Endothelial cell of umbilical vein (primary cell): ENCODE results near the gene ERBIN. TPM values are rescaled to one million over a fixed set of nuclear protein-coding genes. Genes with fewer than 3 reads are reported as not detected.

Source experiments
- Bru-seq: library from RNA; stranded (reverse); fragments of 400-500 nt; gene quantifications from one replicate; lab custom pipeline; 2021; lab: Mats Ljungman, UMichigan
- BruChase-seq, 2 experiments: library from RNA; stranded (reverse); fragments of 400-500 nt; gene quantifications; one replicate each; lab custom pipeline; 2021; lab: Mats Ljungman, UMichigan
- BruUV-seq: library from RNA; stranded (reverse); fragments of 400-500 nt; replicated peaks from 2 replicates; lab custom pipeline; 2021; lab: Mats Ljungman, UMichigan
- CTCF ChIA-PET: fragments of 300-600, 350-600 bp; sonication (Branson Sonifier 250); formaldehyde crosslinking; loops from one replicate; lab custom pipeline; 2021; ENCODE audit warnings: antibody characterized with exemption, inconsistent platforms; lab: Charles Lee
- POLR2A ChIA-PET: fragments of 300-600, 350-600 bp; sonication (Branson Sonifier 250); formaldehyde crosslinking; loops from one replicate; lab custom pipeline; 2021; ENCODE audit warnings: antibody characterized with exemption, inconsistent platforms; lab: Charles Lee
- DNase-seq: peaks from one replicate; pipeline ENCODE4 v3.0.0-alpha.2; 2011; ENCODE audit warnings: low read depth, low spot score
- FAIRE-seq: peaks from 2 replicates; lab custom pipeline; 2011; peaks lifted over from hg19 to GRCh38; lab: Jason Lieb, UNC
- H2AFZ ChIP-seq: 2 replicates; pipeline ENCODE4 v1.6.0; 2012; ENCODE audit warnings: low read depth, low read length, control low read depth, inconsistent platforms
- H3K27ac ChIP-seq: 2 replicates; pipeline ENCODE4 v1.5.1; 2011; ENCODE audit warnings: low read depth, mild to moderate bottlenecking, control low read depth, low read length, moderate library complexity; ENCODE audit not compliant: insufficient read depth
- H3K27me3 ChIP-seq, 2 experiments: 2 replicates each; pipeline versions ENCODE4 v1.6.0 to v1.6.1; 2011; ENCODE audit warnings: low read length in 2 of 2, mixed read lengths in 1 of 2; ENCODE audit not compliant: control insufficient read depth in 2 of 2, insufficient read depth in 2 of 2
- H3K36me3 ChIP-seq, 2 experiments: 2 replicates in 1 of 2; 3 replicates in 1 of 2; pipeline ENCODE4 v1.5.1; 2011; ENCODE audit warnings: low read length in 2 of 2, mild to moderate bottlenecking in 1 of 2, moderate library complexity in 1 of 2; ENCODE audit not compliant: control insufficient read depth in 2 of 2, insufficient read depth in 2 of 2; ENCODE audit errors: extremely low read depth in 1 of 2
- H3K4me1 ChIP-seq: 3 replicates; pipeline ENCODE4 v1.5.1; 2011; ENCODE audit warnings: mild to moderate bottlenecking, low read length; ENCODE audit not compliant: control insufficient read depth, insufficient read depth; ENCODE audit errors: extremely low read depth
- H3K4me2 ChIP-seq: 2 replicates; pipeline ENCODE4 v1.6.1; 2011; ENCODE audit warnings: low read length, control low read depth, mixed read lengths; ENCODE audit not compliant: insufficient read depth
- H3K4me3 ChIP-seq, 3 experiments: fragments of 200-600 bp in 1 of 3; sonication (generic), shearing (Covaris generic) in 1 of 3; replicated peaks in 1 of 3; 2 replicates each; pipeline ENCODE4 v1.5.1; 2011 to 2016; ENCODE audit warnings: control low read depth in 3 of 3, low read length in 3 of 3, mild to moderate bottlenecking in 2 of 3, inconsistent platforms in 1 of 3, low read depth in 1 of 3, moderate library complexity in 1 of 3; ENCODE audit not compliant: insufficient read depth in 1 of 3
- H3K79me2 ChIP-seq: 2 replicates; pipeline ENCODE4 v1.6.0; 2012; ENCODE audit warnings: low read length, inconsistent platforms; ENCODE audit not compliant: control insufficient read depth, insufficient read depth
- H3K9ac ChIP-seq: replicated peaks from 2 replicates; pipeline ENCODE3; 2011; ENCODE audit warnings: low read length, control low read depth; ENCODE audit not compliant: insufficient read depth; ENCODE audit errors: extremely low read depth
- H3K9me1 ChIP-seq: replicated peaks from 3 replicates; pipeline ENCODE4 v1.6.0; 2011; ENCODE audit warnings: mild to moderate bottlenecking, low read length; ENCODE audit not compliant: control insufficient read depth, insufficient read depth; ENCODE audit errors: extremely low read depth
- H3K9me3 ChIP-seq: replicated peaks from 2 replicates; pipeline ENCODE4 v1.5.1; 2012; ENCODE audit warnings: low read length, inconsistent platforms; ENCODE audit not compliant: control insufficient read depth, insufficient read depth
- H4K20me1 ChIP-seq: replicated peaks from 2 replicates; pipeline ENCODE3; 2011; ENCODE audit warnings: mild to moderate bottlenecking, low read length; ENCODE audit not compliant: control insufficient read depth, insufficient read depth; ENCODE audit errors: extremely low read depth
- CTCF ChIP-seq, 2 donors: IDR thresholded peaks; 1 replicate in 1 of 2; 2 replicates in 1 of 2; pipeline ENCODE4 v1.5.1; 2011; ENCODE audit warnings: low read length in 2 of 2, mild to moderate bottlenecking in 2 of 2, moderate library complexity in 2 of 2, control low read depth in 1 of 2, inconsistent platforms in 1 of 2, low read depth in 1 of 2; ENCODE audit not compliant: insufficient read depth in 1 of 2; ENCODE audit errors: extremely low read depth in 1 of 2
- EZH2 ChIP-seq: IDR thresholded peaks from 2 replicates; pipeline ENCODE4 v1.6.1; 2012; ENCODE audit warnings: borderline replicate concordance, low read depth, mild to moderate bottlenecking, moderate library complexity, low read length, inconsistent platforms; ENCODE audit not compliant: severe bottlenecking
- FOS ChIP-seq: IDR thresholded peaks from 2 replicates; pipeline ENCODE4 v1.6.1; 2011; ENCODE audit warnings: mild to moderate bottlenecking, low read length, moderate library complexity, borderline replicate concordance; ENCODE audit not compliant: insufficient read depth
- GATA2 ChIP-seq: IDR thresholded peaks from 2 replicates; pipeline ENCODE4 v1.7.0; 2011; ENCODE audit warnings: low read depth, mild to moderate bottlenecking, moderate library complexity, mixed read lengths, low read length; ENCODE audit not compliant: insufficient read length, insufficient read depth
- JUN ChIP-seq: IDR thresholded peaks from 2 replicates; pipeline ENCODE4 v1.6.1; 2011; ENCODE audit warnings: borderline replicate concordance, low read depth; ENCODE audit not compliant: insufficient read length, insufficient read depth
- MAX ChIP-seq: IDR thresholded peaks from 2 replicates; pipeline ENCODE4 v1.6.1; 2011; ENCODE audit not compliant: insufficient read depth, insufficient read length
- MYC ChIP-seq: IDR thresholded peaks from one replicate; pipeline ENCODE4 v1.6.1; 2011; ENCODE audit warnings: mild to moderate bottlenecking, low read depth, low read length
- POLR2A ChIP-seq: IDR thresholded peaks from 2 replicates; pipeline ENCODE4 v1.6.1; 2012; ENCODE audit warnings: low read depth, mild to moderate bottlenecking, control low read depth, low read length
- POLR2AphosphoS5 ChIP-seq: IDR thresholded peaks from 2 replicates; pipeline ENCODE4 v1.6.1; 2012; ENCODE audit warnings: low read depth, mild to moderate bottlenecking, control low read depth, low read length, moderate library complexity; ENCODE audit not compliant: insufficient read depth
- dilution Hi-C: fragments of 300-500 bp; cut with MboI; formaldehyde crosslinking; loops from one replicate; pipeline ENCODE4 v1.15.0; 2019; ENCODE audit warnings: low sequenced_read_pairs; ENCODE audit not compliant: extremely low pct_ligation_motif_present
- intact Hi-C: fragments of 100-400 bp; cut with micrococcal nuclease; formaldehyde crosslinking; loops from one replicate; pipeline ENCODE4 v1.10.0; 2022
- long read RNA-seq: library from polyadenylated mRNA; stranded (forward); transcript quantifications from one replicate; pipeline ENCODE4 v2.0.0, GENCODE V29; 2021
- polyA minus RNA-seq, 3 experiments: library from RNA; depleted of rRNA, polyadenylated mRNA; stranded (reverse); fragments of >200 nt; gene quantifications; 1 replicate in 1 of 3; 2 replicates in 2 of 3; pipeline ENCODE4 v1.2.3, GENCODE V29; 2011
- polyA plus RNA-seq, 4 experiments: library from polyadenylated mRNA; depleted of rRNA in 3 of 4; stranded (reverse) in 3 of 4; unstranded in 1 of 4; fragments of >200 nt; gene quantifications; 2 replicates each; pipeline versions ENCODE4 v1.2.1 to v1.2.3, GENCODE V29; 2011 to 2012; ENCODE audit warnings: missing spikeins in 1 of 4
- total RNA-seq: library from RNA; stranded (reverse); gene quantifications from 2 replicates; pipeline ENCODE4 v1.2.3, GENCODE V29; 2021

The ERBIN gene
- 55.6 and 60.1 TPM in 2 replicates for total RNA-seq
- 6.7 and 8.1 TPM in 2 replicates for polyA plus RNA-seq
- polyA plus RNA-seq (2011; cell fraction: cytosol; rRNA removed) = 9.1 and 10.3 TPM in 2 replicates
- polyA plus RNA-seq (2011; cell fraction: nucleus; rRNA removed) = 24.8 and 32.8 TPM in 2 replicates
- polyA plus RNA-seq (2012) = 12.7 and 20.0 TPM in 2 replicates
- 35.3 and 48.2 TPM in 2 replicates for polyA minus RNA-seq
- polyA minus RNA-seq (2011; cell fraction: cytosol; rRNA and poly(A)+ RNA removed) = 25.0 TPM
- polyA minus RNA-seq (2011; cell fraction: nucleus; rRNA and poly(A)+ RNA removed) = 135 and 176 TPM in 2 replicates
- Bru-seq, nascent RNA = percentile 95 among the genes with signal in this experiment
- BruChase-seq, experiment 1, labeled RNA remaining after a 6-hour chase = percentile 87 among the genes with signal in this experiment
- percentile 93 among the genes with signal in this experiment for BruChase-seq, experiment 2, labeled RNA remaining after a 2-hour chase
- long read RNA-seq, full-length matches to known transcripts = 12 of 35 reads
- long read RNA-seq, partial matches to known transcripts = 10 of 35 reads
- long read RNA-seq, other reads (novel, unspliced or antisense) = 13 of 35 reads

- DNase-seq = peak; percentile 90
- FAIRE-seq = peak; percentile 81
- Histone ChIP-seq H3K4me3 (peak within 1 kb of the TSS; percentile 89 to 100 (median 99)), H3K4me2 (peak within 1 kb of the TSS; percentile 99), H4K20me1 (peaks cover 5% of the 10 kb centered on the region), H3K9me3 (no peaks in the 10 kb centered on the region), H3K9me1 (no peaks in the 10 kb centered on the region), H3K9ac (peak within 1 kb of the TSS; percentile 99), H3K27me3 (no peaks in the 10 kb centered on the region), H3K79me2 (peaks cover 49% of the 10 kb centered on the region), H3K36me3 (no peaks in the 10 kb centered on the region), H2AFZ (peak within 1 kb of the TSS; percentile 80), H3K27ac (peak within 1 kb of the TSS; percentile 96), H3K4me1 (peaks cover 20% of the 10 kb centered on the region)
- BruUV-seq = no TSS peak
- intact Hi-C loops = loop anchor here (1.0 to 10.0 kb wide), 6 partner anchors 59 to 302 kb away; partner anchors contain the start of genes SHLD3, TRAPPC13 and TRIM23
- ChIA-PET POLR2A (interaction anchor here (0.7 kb wide), 2 partner anchors 38 to 219 kb away, joined by 3 to 5 read pairs; no protein-coding TSS in a partner anchor), CTCF (interaction anchor here (1.0 to 1.1 kb wide), 3 partner anchors 9 to 245 kb away, joined by 3 to 4 read pairs (median 3); no protein-coding TSS in a partner anchor)
- no peak for TF ChIP-seq JUN
- TF ChIP-seq MYC = no peak
- TF ChIP-seq POLR2A = peak; percentile 47
- TF ChIP-seq EZH2 = no peak
- no peak for TF ChIP-seq MAX
- no peak for TF ChIP-seq GATA2
- peak; percentile 43 for TF ChIP-seq FOS
- TF ChIP-seq CTCF (IDR thresholded peaks at IDR 0.05; ENCODE audit: extremely low read depth in 1 of 2, insufficient read depth in 1 of 2, low read depth in 1 of 2, low read length in 2 of 2) = no peak
- peak; percentile 91 for TF ChIP-seq POLR2AphosphoS5
- dilution Hi-C loops = no loop called here
Measured at GRCh38 chr5:65926276-65926783, at the start of gene ERBIN. Gene ERBIN, plus strand, starts transcription at chr5:65926575. Its CDS starts 66,144 bp downstream, at chr5:65992719.
